HG03521 (cell line): ENCODE data around the gene CUL7.
"Not testable (repeated sequence)": the region's sequence is repeated elsewhere in the genome, so short reads cannot be mapped to it uniquely, and the experiment has no call there.

ENCODE experiments used
- ATAC-seq: cut with Tn5 transposase; IDR thresholded peaks from one replicate; pipeline ENCODE4 v1.9.1; 2021; ENCODE audit warnings: mild to moderate bottlenecking, moderate library complexity; ENCODE audit not compliant: unreplicated experiment

Gene CUL7

DNA sequence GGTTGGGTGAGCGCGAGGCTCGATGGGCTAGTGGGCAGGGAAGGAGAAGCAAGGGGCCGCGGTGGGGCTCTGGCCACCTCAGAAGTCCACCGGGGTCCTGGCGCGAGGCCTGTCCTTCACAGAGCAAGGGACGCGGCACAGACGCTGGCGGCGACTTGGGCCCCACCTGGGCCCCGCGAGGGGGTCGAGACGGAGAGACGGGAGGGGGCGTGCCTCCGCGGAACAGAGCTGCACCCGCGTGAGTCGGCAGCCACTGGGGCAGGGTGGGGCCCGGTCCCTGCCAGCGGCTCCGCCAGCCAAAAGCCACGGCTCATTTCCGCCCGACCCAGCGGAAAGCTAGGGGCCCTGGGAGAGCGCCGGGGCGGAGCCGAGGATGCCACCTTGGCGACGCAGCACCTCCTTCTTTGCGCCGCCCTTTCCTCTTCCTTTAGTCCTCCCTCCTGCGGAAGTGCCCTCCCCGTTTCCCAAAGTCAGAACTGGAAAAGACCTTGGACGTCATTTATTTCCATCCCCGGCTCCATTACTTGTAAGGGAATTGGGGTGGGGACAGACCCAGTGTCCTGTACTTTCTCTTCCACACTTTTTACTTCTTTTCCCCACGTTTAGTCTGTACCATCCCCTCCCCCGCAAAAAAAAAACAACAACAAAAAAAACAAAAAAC lies at the start of gene CUL7:
Gene CUL7 (minus strand): TSS at position 307 of the 661 bp plus-strand sequence. CDS start 1,063 bp downstream, outside the sequence.
- peak; percentile 75 for ATAC-seq

DNA sequence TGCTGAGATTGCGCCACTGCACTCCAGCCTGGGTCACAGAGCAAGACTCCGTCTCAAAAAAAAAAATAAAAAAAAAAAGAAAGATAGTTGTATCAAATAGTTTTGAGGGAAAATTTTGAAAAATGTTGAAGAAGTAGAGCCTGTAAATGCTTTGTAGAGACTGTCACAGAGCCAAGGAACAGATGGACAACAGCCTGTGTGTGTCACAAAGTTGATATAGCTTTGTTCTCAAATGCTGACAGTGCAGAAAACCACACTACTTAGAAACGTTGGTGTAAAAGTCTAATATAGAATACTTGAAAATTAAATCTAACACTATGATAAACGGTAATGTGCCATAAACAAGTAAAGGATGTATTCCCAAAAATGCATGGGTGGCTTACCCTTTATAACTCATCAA lies 47.8 kb upstream of the CUL7 start:
- ATAC-seq, result no peak

DNA sequence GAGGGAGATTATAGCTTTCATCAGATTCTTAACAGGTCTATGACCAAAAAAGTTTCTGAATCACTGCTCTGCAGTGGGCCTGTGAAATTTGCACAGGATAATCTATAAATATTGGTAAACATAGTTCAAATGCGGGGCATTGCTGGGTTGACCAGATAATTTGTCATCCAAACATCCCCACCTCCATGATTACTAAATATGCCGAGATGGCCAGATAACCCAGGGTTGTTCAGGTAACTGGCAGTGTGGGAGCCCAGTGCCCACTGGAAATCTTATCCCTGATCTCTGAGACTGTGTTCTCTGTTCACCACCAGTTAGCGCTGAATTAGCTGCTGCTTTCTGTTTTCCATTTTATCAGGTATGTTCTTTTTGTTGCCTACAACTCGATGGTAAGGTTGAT lies 43.9 kb upstream of the CUL7 start:
- ATAC-seq, result no peak

DNA sequence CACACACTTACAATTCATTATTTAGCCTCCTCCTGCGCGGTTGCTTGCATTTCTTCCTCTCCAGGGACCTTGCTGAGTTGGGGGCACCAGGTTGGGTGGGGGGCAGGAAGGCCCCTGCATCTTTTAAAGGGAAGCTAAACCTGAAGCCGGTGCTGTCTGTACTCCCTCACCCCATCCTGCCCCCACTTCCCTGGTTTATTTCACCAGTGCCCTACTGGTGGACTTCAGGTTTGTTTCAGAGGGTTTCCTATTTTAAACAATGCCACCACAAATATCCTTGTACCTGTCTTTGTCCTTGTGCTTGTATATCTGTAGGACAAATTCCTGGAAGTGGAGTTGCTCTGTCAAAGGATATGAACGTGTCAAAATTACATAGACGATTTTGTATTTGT lies 43.4 kb upstream of the CUL7 start:
- no peak for ATAC-seq

DNA sequence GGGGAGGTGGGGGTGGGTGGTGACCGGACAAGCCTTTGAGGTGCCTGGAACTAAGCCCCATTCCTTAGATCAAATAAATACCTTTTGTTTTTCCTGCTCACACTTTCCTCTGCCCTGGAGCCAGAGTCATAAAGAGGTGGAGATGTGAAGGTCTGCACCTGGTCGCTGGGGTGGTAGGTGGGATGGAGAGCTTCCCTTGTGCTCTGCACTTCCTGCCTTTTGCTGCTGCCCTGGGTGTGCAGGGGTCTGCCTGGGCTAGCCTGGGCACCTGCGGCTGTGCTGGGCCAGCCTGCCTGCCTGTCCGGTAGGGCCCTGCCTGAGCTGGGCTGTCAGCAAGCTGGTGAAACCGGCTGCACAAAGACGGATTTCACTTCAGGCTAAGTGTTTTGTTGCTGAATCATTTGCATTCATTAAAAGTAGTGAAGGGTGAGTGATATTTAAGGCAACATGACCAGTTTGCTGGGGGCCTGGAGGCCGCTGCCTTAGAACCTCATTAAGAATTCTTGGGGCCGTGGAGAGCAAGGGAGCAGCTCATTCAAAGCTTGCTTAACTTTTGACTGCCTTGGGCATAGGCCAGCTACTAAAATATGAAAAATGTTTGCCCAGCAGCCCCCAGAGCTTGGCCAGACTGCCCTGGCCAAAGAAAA lies 42.9 kb upstream of the CUL7 start:
- no peak for ATAC-seq

DNA sequence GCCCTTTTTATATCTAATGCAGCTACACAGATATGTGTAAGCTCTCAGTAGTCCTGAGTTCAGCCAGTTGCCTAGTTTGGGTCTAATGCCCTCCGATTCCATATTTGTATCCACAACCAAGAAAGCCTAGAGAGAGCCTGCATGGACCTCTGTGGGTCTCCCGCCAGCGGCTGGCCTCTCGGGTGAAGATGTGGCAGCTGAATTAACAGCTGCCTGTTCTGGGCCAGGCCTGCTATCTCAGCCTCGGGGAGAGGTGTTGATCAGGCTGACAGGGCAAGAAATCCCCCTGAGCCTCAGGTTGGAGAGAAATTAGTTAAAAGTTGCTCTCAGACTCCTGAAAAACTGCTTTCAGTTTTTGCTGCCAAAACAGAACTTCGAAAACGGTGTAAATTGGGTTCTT lies 42.3 kb upstream of the CUL7 start:
- ATAC-seq, result no peak

DNA sequence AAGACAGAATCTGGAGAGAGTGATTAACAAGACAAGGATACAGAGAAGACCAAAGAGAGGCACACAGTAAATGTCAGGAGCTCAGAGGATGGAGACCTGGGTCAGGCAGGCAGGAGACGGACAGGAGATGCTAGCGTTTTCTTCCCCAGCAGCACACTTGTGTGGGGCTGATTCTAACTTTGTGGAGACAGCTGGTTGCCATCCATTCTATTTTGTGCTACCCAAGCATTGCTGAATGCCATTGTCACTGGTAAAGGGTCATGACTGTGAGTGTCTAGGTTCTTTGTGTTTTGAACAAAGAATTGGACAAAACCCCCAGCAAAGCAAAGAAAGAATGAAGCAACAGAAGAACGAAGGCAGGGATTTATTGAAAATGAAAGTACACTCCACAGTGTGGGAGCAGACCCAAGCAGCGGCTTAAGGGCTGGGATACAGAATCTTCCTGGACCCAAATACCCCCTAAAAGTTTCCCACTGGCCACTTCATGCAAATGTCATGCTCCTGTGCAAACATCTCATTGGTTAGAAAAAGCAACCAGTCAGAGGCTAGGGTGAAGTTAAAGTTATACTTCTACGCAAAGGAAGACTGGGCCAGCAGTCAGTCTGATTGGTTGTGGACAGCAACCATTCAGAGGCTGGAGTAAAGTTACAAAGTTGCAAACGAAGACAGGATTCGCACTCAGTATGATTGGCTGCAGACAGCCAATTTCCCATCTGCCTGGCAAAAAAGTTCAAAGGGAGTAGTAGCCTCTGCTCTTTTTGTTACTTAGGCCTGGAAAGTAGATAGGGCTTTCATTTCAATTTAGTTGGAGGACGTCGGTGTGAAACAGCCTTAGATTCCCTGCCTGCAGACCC lies 40.0 kb upstream of the CUL7 start:
- ATAC-seq, result no peak

DNA sequence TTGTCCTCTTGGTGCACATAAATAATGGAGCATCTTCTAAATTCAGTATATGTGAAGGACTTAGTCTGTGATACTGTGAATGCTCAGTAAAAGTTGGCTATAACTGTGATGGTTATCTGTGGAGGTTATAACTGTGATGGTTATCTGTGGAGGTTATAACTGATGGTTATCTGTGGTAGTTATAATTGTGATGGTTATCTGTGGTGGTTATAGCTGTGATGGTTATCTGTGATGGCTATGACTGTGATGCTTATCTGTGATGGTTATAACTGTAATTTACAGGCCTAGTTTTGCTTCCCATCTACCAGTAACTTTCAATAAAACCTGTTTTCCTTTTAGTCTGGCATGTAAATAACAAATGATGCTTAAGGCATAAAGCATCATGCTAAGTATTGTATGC lies 39.0 kb upstream of the CUL7 start:
- no peak for ATAC-seq

DNA sequence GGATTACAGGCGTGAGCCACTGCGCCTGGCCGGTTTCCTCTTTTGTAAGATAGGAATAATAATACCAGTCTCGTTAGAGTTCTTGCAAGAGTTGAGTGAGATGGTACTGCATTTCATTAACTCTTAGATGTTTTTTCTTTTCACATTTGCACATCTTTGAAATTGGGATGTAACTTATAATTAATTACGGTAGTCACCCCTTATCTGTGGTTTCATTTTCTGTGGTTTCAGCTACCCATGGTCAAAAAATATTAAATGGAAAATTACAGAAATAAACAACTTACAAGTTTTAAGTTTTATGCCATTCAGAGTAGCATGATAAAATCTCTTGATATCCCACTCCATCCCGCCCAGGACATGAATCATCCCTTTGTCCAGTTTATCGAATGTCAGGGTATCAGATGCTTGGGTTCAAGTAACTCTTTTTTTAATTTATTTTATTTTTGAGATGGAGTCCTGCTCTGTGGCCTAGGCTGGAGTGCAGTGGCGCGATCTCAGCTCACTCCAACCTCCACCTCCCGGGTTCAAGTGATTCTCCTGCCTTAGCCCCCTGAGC lies 37.9 kb upstream of the CUL7 start:
- no peak for ATAC-seq

DNA sequence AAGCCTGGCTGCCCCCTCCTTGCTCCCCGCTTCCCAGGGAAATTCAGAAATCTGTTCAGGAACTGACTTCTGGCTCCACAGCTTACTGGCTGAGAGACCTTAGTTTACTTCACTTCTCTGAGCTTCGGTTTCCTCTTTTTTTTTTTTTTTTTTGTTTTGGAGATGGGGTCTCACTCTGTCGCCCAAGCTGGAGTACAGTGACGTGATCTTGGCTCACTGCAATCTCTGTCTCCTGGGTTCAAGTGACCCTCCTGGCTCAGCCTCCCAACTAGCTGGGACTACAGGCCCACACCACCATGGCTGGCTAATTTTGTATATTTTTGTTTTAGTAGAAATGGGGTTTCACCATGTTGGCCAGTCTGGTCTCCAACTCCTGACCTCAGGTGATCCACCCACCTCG lies 37.4 kb upstream of the CUL7 start:
- no peak for ATAC-seq

DNA sequence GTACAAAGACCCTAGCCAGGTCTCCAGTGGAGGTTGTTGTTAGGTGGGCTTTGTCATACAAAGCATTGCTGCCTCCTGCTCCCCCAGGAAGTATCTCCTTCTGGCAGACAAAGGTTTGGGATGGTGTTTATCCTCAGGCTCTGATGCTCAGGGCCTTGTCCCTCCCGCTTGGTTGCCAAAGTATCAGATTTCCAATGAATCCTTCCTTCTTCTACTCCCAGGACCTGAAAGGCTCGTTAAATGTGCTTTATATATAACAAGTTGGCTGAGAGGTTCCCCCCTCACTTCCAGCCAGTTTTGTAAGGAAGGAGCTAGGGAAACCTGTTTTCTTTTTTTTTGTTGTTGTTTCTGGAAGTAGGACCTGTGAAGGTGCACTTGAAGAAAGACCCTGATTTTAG lies 36.9 kb upstream of the CUL7 start:
- ATAC-seq, result no peak

DNA sequence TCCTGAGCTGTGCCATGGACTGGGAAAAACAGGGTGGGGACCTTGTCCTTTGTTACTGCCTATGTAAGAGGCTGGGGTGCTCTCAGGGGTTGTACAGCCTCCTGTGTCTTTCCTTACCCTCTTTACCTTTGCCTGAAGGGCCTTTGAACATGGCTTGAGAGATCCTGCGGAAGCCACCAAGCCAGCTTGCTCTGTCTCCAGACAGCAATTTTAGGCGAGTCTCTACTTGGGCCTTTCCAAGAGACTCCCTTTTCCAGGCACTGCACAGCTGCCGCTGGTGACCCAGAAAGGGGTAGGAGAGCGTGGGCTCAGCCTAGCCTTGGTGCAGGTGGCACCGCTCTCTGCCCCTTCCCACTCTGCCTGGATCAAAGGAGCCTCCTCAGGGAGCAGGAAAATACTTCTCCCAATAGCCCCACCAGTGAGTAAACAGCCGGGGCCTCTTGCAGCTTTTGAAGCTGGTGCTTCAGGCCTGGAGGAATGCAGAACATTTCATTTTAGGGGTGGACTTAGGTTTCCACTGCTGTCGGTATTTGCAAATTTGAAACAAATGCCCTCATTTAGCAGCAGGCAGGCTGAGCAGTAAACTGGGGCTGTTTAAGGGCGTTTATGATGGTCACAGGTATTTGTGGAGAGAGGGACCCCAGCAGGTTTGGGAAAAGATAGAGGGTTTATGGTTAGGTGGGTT lies 36.4 kb upstream of the CUL7 start:
- ATAC-seq, result no peak

DNA sequence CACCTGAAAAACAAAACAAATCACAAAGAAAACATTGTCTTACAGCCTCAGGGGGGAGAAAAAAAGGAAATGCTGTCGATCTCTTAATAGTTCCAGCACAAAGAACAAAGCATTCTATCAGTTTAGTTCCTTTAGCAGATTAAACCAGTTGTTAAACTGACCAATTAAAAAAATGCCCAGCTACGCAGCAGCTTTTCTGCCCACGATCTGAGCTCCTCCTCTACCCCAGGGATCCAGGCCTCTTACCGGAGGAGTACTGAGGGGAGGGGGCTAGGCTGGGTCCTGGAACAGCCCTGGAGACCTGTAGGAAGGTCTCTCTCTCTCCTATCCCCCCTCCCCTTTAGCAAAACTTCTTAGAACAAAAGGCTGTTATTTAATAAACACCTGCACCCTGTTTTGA lies 35.8 kb upstream of the CUL7 start:
- ATAC-seq, result no peak

DNA sequence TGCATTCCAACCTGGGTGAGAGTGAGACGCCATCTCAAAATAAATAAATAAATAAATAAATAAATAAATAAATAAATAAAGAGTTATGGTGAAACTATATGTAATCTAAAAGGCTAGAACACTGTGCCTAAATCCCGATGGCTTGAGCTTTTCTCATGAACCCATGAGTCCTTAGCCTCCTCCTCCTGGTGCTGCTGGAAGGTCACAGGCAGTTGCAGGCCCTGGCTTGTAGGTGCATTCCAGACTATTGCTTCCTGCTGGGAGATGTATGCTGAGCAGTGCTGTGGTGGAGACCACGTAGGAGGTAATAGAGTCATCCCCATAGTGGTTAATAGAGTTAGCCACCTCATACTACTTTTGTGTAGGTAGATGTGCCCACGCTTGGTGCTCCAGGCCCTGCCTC lies 35.0 kb upstream of the CUL7 start:
- no peak for ATAC-seq

DNA sequence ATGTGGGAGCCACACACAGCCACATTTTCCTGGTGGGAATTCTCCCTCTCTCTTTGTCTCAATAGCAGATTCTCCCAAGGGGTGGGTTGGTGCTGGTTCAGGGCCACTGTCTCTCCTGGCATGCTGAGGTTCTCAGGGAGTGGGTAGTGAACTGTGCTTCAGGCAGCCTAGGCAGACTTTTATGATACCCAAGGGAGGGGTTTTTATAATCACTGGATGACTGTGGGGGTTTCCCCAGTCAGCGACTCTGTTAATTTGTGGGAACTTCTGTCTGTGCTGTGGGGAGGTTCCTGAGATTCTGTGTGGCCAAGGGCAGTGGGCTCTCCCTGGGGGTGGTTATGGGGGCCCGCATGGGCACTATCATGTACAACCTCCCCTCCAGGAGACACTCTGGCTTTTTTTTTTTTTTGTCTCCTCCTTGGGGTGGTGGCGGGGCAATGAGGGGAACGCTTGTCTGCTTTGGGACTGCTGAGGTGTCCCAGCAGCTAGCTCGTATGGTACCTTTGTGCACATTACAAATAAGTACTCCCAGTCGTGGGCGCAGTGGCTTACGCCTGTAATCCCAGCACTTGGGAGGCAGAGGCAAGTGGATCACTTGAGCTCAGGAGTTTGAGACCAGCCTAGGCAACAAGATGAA lies 32.5 kb upstream of the CUL7 start:
- no peak for ATAC-seq

DNA sequence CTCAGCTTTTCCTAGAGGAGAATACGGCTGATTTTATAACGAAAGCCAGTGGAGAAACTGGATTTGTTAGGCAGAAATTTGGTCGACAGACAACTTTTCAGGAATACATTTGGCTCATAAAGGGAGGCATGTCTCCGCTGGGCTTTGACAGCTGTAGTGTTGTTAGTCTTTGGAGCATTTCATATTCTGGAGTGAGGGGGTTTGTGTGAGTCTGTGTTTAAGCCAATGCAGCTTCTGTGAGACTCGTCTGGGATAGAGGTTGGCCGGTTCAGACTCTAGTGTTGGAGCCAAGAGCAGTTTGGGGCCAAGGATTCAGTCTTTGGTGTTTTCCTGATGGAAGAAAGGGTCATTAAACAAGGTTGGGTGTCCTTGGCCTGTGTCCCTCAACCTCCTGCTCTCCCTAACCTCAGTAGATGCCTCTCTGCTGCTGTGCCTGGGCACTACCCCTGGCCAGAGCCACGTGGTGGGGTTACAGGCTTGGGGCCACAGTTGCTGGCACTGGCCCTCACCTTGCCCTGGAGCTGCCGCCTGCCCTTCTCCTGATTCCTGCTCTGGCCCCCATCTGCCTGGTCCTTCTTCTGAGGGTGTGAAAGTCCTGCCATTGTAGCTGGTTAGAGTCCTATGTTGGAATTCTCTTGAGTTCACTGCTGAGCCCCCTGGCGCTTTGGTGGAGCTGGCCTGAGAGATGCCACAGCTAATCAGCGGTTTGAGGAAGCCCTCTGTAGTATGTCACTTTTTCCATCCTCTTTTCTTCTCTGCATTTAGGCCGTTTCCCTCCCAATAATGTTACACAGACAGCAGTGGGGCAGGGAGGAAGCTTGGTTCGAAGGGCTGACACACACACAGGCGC lies 29.4 kb upstream of the CUL7 start:
- no peak for ATAC-seq

DNA sequence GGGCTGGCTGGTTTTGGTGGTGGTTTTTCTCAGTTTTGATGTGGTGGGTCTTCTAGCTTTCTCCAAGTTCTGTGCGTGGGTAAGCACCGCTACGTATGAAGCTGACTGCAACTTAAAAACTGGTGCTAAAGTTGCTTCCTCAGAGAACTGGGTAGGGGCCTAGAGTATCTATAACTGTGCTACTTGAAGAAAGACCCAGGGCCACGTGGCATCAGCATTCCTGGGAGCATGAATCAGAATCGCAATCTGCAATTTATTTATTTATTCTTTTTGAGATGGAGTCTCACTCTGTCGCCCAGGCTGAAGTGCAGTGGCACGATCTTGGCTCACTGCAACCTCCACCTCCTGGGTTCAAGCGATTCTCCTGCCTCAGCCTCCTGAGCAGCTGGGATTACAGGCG lies 28.3 kb upstream of the CUL7 start:
- not testable (repeated sequence) for ATAC-seq

DNA sequence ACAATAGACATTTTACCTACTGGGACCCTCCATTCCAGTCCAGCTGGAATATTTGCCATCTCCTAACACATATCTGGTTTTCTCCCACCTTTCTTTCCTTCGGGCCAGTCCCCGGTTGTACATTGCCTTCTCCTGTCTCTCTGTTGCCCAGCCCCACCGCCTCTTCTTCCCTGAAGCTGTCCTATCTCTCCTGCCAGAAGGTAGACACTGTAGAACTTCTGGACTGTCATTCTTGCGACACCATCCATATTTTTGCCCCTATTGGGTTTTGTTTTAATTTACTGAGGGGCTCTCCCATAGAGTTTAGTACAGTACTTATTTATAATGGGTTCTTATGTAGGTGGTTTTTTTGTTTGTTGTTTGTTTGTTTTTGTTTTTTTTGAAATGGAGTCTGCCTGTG lies 27.4 kb upstream of the CUL7 start:
- ATAC-seq, result no peak

DNA sequence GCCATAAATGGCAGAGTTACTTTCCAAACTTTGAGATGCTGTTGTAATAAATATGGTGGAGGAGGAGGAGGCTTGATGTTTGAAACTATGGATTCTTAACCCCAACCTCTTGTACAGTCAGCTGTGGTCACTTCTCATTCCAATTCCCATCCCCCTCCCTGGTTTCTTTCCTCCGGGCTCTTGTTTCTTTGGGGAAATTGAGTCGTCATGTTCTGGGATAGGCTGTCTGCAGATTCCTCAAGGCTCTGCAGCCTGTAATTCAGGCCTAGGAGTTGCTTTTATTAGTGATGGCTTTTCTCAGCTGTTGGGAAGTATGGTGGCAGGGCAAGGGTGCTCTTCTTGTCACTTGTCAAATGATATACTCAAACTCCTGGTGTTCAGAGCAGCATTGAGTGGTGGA lies 25.0 kb upstream of the CUL7 start:
- ATAC-seq, result no peak
